IMR-90 (cell line): ENCODE results near the gene INHA. TPM values are rescaled to one million over a fixed set of nuclear protein-coding genes. Genes with fewer than 3 reads are reported as not detected.

Experiments used
- ATAC-seq: fragments of 200-7000 bp; cut with Tn5 transposase; 2 replicates; pipeline ENCODE4 v1.9.1; 2020; ENCODE audit warnings: low read depth, mild to moderate bottlenecking, moderate library complexity
- BruUV-seq: library from RNA; stranded (reverse); fragments of 400-500 nt; replicated peaks from 2 replicates; lab custom pipeline; 2021; lab: Mats Ljungman, UMichigan
- CTCF ChIA-PET: fragments of 300-600 bp; formaldehyde crosslinking; extraction: SDS; loops from one replicate; lab custom pipeline; 2021; ENCODE audit warnings: antibody characterized with exemption; lab: Yijun Ruan, JAX
- POLR2A ChIA-PET: fragments of 300-600 bp; sonication (Branson Sonifier 250); formaldehyde crosslinking; loops from one replicate; lab custom pipeline; 2022; ENCODE audit warnings: antibody characterized with exemption; ENCODE audit not compliant: unreplicated experiment; lab: Charles Lee
- DNase-seq: peaks from one replicate; pipeline ENCODE4 v3.0.0; 2013
- H2AFZ ChIP-seq: replicated peaks from 2 replicates; pipeline ENCODE3; 2013; ENCODE audit warnings: low read length, mild to moderate bottlenecking; ENCODE audit not compliant: poor library complexity
- H2AK5ac ChIP-seq: 2 replicates; pipeline ENCODE4 v1.6.1; 2013; ENCODE audit warnings: low read depth, low read length, inconsistent platforms
- H2AK9ac ChIP-seq: replicated peaks from 2 replicates; pipeline ENCODE3; 2013; ENCODE audit warnings: mild to moderate bottlenecking, low read depth, low read length, moderate library complexity; ENCODE audit not compliant: poor library complexity
- H2BK120ac ChIP-seq: 2 replicates; pipeline ENCODE4 v1.6.1; 2013; ENCODE audit warnings: low read depth, low read length, inconsistent platforms
- H2BK15ac ChIP-seq: 3 replicates; pipeline ENCODE4 v1.6.1; 2013; ENCODE audit warnings: low read depth, low read length, inconsistent platforms
- H2BK20ac ChIP-seq: 2 replicates; pipeline ENCODE4 v1.6.1; 2013; ENCODE audit warnings: low read depth, mild to moderate bottlenecking, inconsistent platforms, low read length, moderate library complexity
- H2BK5ac ChIP-seq: 2 replicates; pipeline ENCODE4 v1.6.1; 2013; ENCODE audit warnings: mild to moderate bottlenecking, low read depth, low read length, inconsistent platforms; ENCODE audit not compliant: poor library complexity, severe bottlenecking
- H3K14ac ChIP-seq: replicated peaks from 2 replicates; pipeline ENCODE4 v1.6.1; 2013; ENCODE audit warnings: low read depth, low read length, inconsistent platforms
- H3K18ac ChIP-seq: 2 replicates; pipeline ENCODE4 v1.6.1; 2013; ENCODE audit warnings: low read depth, low read length, control low read depth
- H3K23ac ChIP-seq: 2 replicates; pipeline ENCODE4 v1.6.1; 2013; ENCODE audit warnings: low read depth, low read length, inconsistent platforms
- H3K27ac ChIP-seq: 2 replicates; pipeline ENCODE4 v1.5.1; 2013; ENCODE audit warnings: mild to moderate bottlenecking, control low read depth, low read length; ENCODE audit not compliant: insufficient read depth
- H3K27me3 ChIP-seq: 2 replicates; pipeline ENCODE4 v1.6.1; 2013; ENCODE audit warnings: low read length; ENCODE audit not compliant: control insufficient read depth, insufficient read depth
- H3K36me3 ChIP-seq: 2 replicates; pipeline ENCODE4 v1.6.1; 2013; ENCODE audit warnings: low read length, mixed read lengths; ENCODE audit not compliant: control insufficient read depth, insufficient read depth
- H3K4ac ChIP-seq: 2 replicates; pipeline ENCODE4 v1.6.1; 2013; ENCODE audit warnings: low read depth, low read length, inconsistent platforms
- H3K4me1 ChIP-seq: 2 replicates; pipeline ENCODE4 v1.6.1; 2013; ENCODE audit warnings: low read length, mixed read lengths; ENCODE audit not compliant: control insufficient read depth, insufficient read depth
- H3K4me2 ChIP-seq: 2 replicates; pipeline ENCODE4 v1.6.1; 2013; ENCODE audit warnings: low read depth, mild to moderate bottlenecking, control low read depth, low read length, moderate library complexity
- H3K4me3 ChIP-seq: 2 replicates; pipeline ENCODE4 v1.5.1; 2013; ENCODE audit warnings: low read depth, mild to moderate bottlenecking, control low read depth, low read length, moderate library complexity; ENCODE audit not compliant: insufficient read depth
- H3K56ac ChIP-seq: 2 replicates; pipeline ENCODE4 v1.6.1; 2013; ENCODE audit warnings: low read length, inconsistent platforms; ENCODE audit not compliant: insufficient read depth; ENCODE audit errors: extremely low read depth
- H3K79me1 ChIP-seq, 2 experiments: 2 replicates each; pipeline ENCODE4 v1.6.1; 2013; ENCODE audit warnings: low read length in 2 of 2, inconsistent platforms in 1 of 2, low read depth in 1 of 2
- H3K9ac ChIP-seq: 2 replicates; pipeline ENCODE4 v1.6.1; 2013; ENCODE audit warnings: low read depth, low read length, control low read depth
- H3K9me1 ChIP-seq: 2 replicates; pipeline ENCODE4 v1.6.1; 2013; ENCODE audit warnings: low read length, inconsistent platforms; ENCODE audit not compliant: insufficient read depth
- H3K9me3 ChIP-seq: 2 replicates; pipeline ENCODE4 v1.6.1; 2013; ENCODE audit warnings: low read length; ENCODE audit not compliant: control insufficient read depth, insufficient read depth
- H4K20me1 ChIP-seq: 2 replicates; pipeline ENCODE4 v1.6.1; 2013; ENCODE audit warnings: low read length, inconsistent platforms; ENCODE audit not compliant: insufficient read depth
- H4K5ac ChIP-seq: 2 replicates; pipeline ENCODE4 v1.6.1; 2013; ENCODE audit warnings: mild to moderate bottlenecking, low read depth, low read length, control low read depth
- H4K8ac ChIP-seq, 2 experiments: 2 replicates each; pipeline ENCODE4 v1.6.1; 2013; ENCODE audit warnings: low read depth in 2 of 2, low read length in 2 of 2, control low read depth in 1 of 2, inconsistent platforms in 1 of 2
- H4K91ac ChIP-seq: 2 replicates; pipeline ENCODE4 v1.6.1; 2013; ENCODE audit warnings: low read depth, low read length, inconsistent platforms; ENCODE audit not compliant: insufficient read depth
- RCOR1 ChIP-seq: IDR thresholded peaks from 2 replicates; pipeline ENCODE4 v1.6.1; 2012; ENCODE audit warnings: mild to moderate bottlenecking, low read length, improper control_type of control experiment; ENCODE audit not compliant: insufficient replicate concordance
- SMC3 ChIP-seq: fragments of 150-350 bp; IDR thresholded peaks from 2 replicates; pipeline ENCODE4 v1.6.1; 2016; ENCODE audit warnings: low read depth, mild to moderate bottlenecking, antibody characterized with exemption, low read length, moderate library complexity
- USF2 ChIP-seq: fragments of 150-350 bp; IDR thresholded peaks from 2 replicates; pipeline ENCODE4 v1.6.1; 2017; ENCODE audit warnings: mild to moderate bottlenecking, antibody characterized with exemption, low read length, low read depth
- WGBS, 2 experiments: methylation state at CpG; one replicate each; pipeline versions ENCODE4 v1.1.5 to v1.1.7; 2013; ENCODE audit warnings: missing lambda C conversion rate in 2 of 2; ENCODE audit not compliant: insufficient read length in 1 of 2; ENCODE audit errors: extremely low coverage in 2 of 2; 5-methylcytosine and 5-hydroxymethylcytosine counted together
- dilution Hi-C: fragments of 300-500 bp; cut with HindIII; formaldehyde crosslinking; loops from one replicate; pipeline ENCODE4 v1.14.3; 2018; ENCODE audit warnings: low sequenced_read_pairs; ENCODE audit not compliant: unreplicated experiment
- in situ Hi-C: fragments of 300-500 bp; cut with MboI; formaldehyde crosslinking; loops from 3 replicates; pipeline ENCODE4 v1.14.3; 2019; ENCODE audit warnings: low sequenced_read_pairs, inconsistent platforms, mixed read lengths
- intact Hi-C: fragments of 100-400 bp; cut with micrococcal nuclease; formaldehyde crosslinking; loops from 2 replicates; pipeline ENCODE4 v1.10.0; 2022
- polyA plus RNA-seq, 3 experiments: library from polyadenylated mRNA; depleted of rRNA; stranded (reverse); fragments of >200 nt; gene quantifications; 2 replicates each; pipeline ENCODE4 v1.2.3, GENCODE V29; 2012; ENCODE audit warnings: low replicate concordance in 1 of 3
- total RNA-seq: library from RNA; depleted of rRNA; stranded (reverse); fragments of >200 nt; gene quantifications from 2 replicates; pipeline ENCODE4 v1.2.3, GENCODE V29; 2012

Gene INHA
- total and polyA plus RNA-seq, 2 of the 4 experiments (the other 2 are of a cell fraction) = 0.96 TPM; not detected in 1

DNA sequence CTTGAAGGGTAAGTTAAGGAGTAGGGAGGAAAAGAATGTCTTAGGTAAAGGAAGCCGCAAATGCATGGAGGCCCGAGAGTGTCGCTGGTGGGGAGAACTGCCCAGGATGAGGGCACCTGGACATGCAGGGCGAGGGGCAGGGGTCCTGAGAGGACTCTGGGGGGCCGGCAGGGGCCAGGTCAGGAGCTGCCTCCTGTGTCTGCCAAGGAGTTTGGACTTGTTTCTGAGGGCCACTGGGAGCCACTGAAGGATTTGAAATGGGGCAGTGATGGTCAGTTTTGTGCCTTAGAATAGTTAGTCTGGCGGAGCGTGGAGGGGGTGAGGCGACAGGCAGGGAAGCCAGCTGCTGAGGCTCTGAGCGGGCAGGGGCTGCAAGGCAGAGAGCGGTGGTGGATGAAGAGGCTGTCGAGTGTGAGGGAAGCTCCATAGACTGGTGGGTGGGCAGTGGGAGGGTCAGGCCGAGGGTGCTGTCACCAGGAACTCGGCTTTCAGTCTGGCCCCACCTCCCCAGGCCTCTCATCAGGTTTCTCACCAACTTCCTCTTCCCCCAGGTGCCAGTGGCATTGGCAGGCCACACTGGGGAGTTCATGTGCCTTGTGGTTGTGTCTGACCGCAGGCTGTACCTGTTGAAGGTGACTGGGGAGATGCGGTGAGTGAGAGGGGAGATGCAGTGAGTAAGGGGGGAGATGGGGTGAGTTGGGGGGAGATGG is 40.6 kb downstream of the INHA start:
- Histone ChIP-seq H4K5ac (no peak overlapping the region), H3K14ac (no peak overlapping the region), H2BK20ac (no peak overlapping the region), H3K4me2 (no peak overlapping the region), H4K8ac (no peak overlapping the region), H3K23ac (no peak overlapping the region), H4K91ac (no peak overlapping the region), H3K27ac (no peak overlapping the region), H2BK120ac (no peak overlapping the region), H3K27me3 (no peaks in the 10 kb centered on the region), H2BK5ac (no peak overlapping the region), H4K20me1 (no peaks in the 10 kb centered on the region), H3K9ac (no peak overlapping the region), H3K4me3 (no peak overlapping the region), H2AK9ac (no peak overlapping the region), H3K9me1 (no peaks in the 10 kb centered on the region), H3K79me1 (no peaks in the 10 kb centered on the region), H3K9me3 (no peaks in the 10 kb centered on the region), H2AFZ (no peak overlapping the region), H3K4ac (no peak overlapping the region), H3K36me3 (peaks cover 50% of the 10 kb centered on the region), H3K56ac (no peak overlapping the region), H2BK15ac (no peak overlapping the region), H3K4me1 (no peaks in the 10 kb centered on the region), H2AK5ac (no peak overlapping the region), H3K18ac (no peak overlapping the region)
- ChIA-PET POLR2A (no interaction called here), CTCF (no interaction called here)
- DNase-seq (no peak), ATAC-seq (no peak)
- BruUV-seq = no TSS peak
- TF ChIP-seq SMC3 (no peak), RCOR1 (no peak), USF2 (no peak)
- dilution Hi-C loops = no loop called here
- 83% methylated on average over 5 of the region's 15 CpGs; no CpG with 5 or more reads in 1 of the 2 experiments for WGBS, 2 experiments
- intact Hi-C loops = no loop called here
- in situ Hi-C loops = no loop called here
